Tibial nerve (tissue), 3 donors: ENCODE measurements around the gene CD177.

Experiments
- CTCF ChIP-seq, 5 experiments: fragments of 200-600 bp in 3 of 5; fragments of 450-650 bp in 2 of 5; sonication (generic) in 3 of 5; IDR thresholded peaks; one replicate each; pipeline ENCODE4 v1.5.1; 2016 to 2019; ENCODE audit warnings: antibody characterized with exemption in 5 of 5, mild to moderate bottlenecking in 3 of 5, moderate library complexity in 2 of 5
- POLR2A ChIP-seq, 2 donors: fragments of 450-650 bp; IDR thresholded peaks; one replicate each; pipeline ENCODE4 v1.6.1; 2017; ENCODE audit warnings: antibody characterized with exemption in 2 of 2, mild to moderate bottlenecking in 2 of 2, moderate library complexity in 2 of 2

GRCh38 chr19:43351998-43352746, 1.3 kb upstream of the CD177 start:
- TF ChIP-seq POLR2A (IDR thresholded peaks at IDR 0.05) (no peak), CTCF (IDR thresholded peaks at IDR 0.05) (no peak)
